ENCODE data around the gene WDR48.

The WDR48 gene

DNA sequence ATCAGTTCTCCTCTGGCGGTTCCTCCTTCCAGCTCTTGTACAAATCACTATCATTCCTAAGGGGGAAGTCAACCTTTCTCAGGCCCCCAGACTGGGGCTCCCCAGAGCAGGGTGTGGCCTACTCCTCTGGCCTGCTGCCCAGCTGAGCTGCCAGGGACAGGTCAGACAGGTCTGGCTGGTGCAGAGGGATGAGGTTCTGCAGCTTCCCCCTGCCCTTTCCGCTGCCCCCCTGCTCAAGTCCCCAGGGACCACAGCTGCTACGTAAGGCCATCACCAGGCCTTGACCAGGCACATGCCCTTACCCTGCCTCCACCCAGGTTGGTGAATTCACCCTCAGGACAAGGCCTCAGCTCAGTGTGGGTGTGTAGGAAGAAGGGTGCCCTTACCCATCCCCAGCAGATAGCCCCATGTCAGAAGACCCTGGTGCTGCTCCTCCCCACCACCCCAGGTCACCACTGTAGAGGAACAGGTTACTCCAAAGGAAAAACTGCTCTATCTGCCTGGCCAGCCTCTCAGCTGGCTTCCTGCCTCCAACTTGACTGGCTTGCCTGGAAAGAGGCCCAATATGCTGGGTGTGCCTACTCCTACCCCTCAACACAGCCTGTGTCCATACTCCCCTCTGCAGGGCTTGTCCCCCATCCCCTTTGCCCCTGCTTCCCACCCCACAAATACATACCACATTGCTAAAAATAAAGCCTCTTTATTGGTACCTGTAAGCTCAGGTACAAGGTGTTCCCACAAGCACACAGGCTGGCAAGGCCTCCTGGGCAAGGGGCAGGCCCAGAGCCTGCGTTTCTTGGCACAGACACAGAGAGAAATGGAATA, 89.6 kb downstream of the WDR48 start:
- DNase-seq (ENCODE audit: low read depth), result peak; percentile 44
- TF ChIP-seq, protein P1, sequence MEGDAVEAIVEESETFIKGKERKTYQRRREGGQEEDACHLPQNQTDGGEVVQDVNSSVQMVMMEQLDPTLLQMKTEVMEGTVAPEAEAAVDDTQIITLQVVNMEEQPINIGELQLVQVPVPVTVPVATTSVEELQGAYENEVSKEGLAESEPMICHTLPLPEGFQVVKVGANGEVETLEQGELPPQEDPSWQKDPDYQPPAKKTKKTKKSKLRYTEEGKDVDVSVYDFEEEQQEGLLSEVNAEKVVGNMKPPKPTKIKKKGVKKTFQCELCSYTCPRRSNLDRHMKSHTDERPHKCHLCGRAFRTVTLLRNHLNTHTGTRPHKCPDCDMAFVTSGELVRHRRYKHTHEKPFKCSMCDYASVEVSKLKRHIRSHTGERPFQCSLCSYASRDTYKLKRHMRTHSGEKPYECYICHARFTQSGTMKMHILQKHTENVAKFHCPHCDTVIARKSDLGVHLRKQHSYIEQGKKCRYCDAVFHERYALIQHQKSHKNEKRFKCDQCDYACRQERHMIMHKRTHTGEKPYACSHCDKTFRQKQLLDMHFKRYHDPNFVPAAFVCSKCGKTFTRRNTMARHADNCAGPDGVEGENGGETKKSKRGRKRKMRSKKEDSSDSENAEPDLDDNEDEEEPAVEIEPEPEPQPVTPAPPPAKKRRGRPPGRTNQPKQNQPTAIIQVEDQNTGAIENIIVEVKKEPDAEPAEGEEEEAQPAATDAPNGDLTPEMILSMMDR (IDR thresholded peaks at IDR 0.05; ENCODE audit: low read length, missing control alignments), result no peak
- no peak overlapping the region for H3K4me3 ChIP-seq (replicated peaks; ENCODE audit: low read depth, low read length)

DNA sequence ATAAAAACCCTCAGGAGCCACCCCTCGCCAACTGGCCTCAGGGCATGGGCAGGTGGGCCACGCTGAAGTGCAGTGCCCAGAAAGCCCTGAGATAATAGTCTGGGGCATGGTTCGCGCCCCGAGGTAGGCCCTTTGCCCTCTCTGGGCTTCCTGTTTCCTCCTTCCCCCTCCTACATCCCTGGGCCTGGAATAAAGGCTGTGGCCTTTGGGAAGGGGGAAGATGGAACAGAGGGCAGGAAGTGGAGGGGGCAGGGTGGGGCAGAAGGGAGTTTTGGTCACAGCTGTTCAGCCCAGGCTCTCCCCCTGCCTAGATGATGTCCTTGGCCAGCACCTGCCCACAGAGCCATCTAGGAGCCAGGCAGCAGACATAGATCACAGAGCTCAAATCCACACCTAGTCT, 90.3 kb downstream of the WDR48 start:
- H3K4me3 ChIP-seq (replicated peaks; ENCODE audit: low read depth, low read length), result no peak overlapping the region
- TF ChIP-seq, protein P1 (IDR thresholded peaks at IDR 0.05; ENCODE audit: low read length, missing control alignments), result no peak
- no peak for DNase-seq (ENCODE audit: low read depth)

DNA sequence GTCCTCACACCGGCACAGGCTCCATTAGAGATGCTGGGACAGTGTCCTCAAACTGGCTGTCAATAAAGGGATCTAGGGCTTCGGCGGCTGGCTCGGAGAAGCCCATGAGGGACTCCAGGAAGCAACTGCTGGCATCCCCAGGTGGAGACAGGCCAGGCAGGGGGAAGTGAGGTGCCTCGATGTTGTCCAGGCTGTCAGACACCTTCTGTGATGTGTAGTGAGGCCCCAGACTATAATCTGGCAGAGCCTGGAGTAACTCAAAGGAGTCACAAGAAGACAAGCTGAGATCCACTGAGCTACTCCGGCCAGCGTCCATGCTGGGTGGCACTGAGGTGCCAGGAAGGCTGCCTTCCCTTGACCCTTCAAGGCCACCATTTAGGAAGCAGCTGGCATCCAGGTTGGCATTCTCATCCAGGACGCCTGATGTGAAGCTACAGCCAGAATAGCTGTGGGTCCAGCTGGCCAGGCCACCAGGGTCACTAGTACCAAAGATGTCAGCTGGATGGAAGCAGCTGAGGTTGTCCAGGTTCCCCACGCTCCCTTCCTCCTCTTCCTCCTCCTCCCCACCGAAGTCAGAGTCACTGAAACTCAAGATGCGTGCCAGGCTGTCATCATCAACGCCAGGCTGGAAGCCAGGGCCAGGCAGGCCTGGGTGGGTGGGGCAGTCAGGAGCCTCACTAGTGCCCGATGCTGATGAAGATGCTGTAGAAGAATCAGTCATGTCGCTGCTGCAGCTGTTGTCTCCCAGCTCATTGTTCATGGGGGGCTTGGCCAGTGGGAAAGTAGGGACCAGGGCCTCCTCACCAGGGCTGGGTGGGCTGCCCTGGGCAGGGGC, 91.5 kb downstream of the WDR48 start:
- DNase-seq (ENCODE audit: low read depth), result no peak
- H3K4me3 ChIP-seq (replicated peaks; ENCODE audit: low read depth, low read length), result no peak overlapping the region
- TF ChIP-seq, protein P1 (IDR thresholded peaks at IDR 0.05; ENCODE audit: low read length, missing control alignments), result no peak

DNA sequence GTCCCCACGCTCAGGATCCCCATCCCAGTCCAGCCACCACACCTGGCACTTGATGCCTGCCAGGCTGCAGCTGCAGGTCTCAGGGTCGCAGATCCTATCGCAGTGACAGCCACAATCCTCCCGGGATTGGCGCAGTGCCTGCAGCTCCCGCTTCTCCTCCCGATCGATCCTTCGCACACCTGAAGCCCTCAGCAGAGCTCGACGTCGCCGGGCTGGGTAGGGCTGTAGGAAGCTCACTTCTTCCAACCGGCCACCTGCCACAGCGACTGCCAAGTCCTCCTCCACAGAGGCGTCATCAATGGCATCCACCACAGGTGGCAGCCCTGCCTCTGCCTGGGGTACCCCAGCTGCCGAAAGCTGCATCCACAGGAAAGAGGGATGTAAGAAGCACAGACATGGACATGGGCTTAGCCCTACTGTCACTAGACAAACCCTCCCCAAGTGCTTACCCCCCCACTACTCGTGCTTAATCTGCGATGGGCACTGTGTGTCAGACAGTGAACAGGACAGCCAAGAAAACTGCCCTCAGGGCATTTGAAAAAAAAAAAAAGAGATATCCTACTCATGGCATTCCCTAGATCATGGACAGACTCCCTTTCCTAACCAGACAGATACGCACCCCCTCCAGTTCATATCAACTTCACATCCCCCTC, 92.4 kb downstream of the WDR48 start:
- H3K4me3 ChIP-seq (replicated peaks; ENCODE audit: low read depth, low read length), result no peak overlapping the region
- TF ChIP-seq, protein P1 (IDR thresholded peaks at IDR 0.05; ENCODE audit: low read length, missing control alignments), result no peak
- DNase-seq (ENCODE audit: low read depth), result no peak

DNA sequence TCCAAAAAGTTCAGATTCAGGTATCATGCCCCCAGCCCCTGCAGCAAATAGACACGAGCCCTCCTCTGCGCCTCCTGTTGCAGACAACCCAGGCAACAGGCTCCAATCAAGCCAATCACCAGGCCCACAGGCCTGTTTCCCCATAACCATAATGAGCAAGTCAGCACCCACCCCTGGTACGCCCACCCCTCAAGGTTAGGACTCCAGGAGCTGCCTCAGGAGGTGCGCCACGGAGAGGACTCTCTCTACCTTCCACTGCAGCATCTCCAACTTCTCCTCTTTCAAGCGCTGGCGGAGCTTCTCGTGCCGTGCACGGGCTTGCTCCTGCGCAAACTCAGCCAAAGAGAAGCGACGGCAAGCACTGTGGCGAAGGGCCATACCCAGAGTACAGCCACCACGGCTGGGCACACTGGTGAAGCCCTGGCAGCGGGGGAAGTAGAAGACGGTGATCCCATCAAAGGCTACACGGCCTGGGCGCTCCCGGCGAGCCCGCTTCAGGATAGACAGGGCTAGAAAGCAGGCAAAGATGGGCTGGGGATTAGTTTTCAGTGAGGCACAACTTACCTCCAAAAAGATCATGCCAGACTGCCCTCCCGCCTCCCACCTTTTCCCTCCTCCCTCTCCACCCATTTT, 93.0 kb downstream of the WDR48 start:
- TF ChIP-seq, protein P1 (IDR thresholded peaks at IDR 0.05; ENCODE audit: low read length, missing control alignments), result no peak
- no peak for DNase-seq (ENCODE audit: low read depth)
- H3K4me3 ChIP-seq (replicated peaks; ENCODE audit: low read depth, low read length), result no peak overlapping the region

DNA sequence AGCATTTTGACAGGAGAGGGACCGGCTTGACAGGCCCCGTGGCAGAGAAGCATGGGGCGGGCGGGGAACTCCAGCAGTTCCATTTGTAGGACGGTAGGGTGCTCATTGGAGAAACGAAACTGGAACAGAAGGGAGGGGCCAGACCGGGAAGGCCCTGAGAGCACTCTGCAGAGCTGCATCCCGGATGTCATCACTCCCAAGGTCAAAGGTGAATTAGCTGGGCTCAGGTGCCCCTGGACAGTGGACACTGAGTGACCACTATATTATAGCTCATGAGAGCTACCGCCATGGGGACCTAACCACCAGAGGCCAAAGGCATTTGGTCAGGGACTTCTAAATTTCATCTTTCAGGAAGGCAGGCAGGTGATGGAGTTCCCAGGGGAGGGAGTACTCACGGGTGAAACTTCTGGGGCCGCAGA, 94.3 kb downstream of the WDR48 start:
- TF ChIP-seq, protein P1 (IDR thresholded peaks at IDR 0.05; ENCODE audit: low read length, missing control alignments), result no peak
- no peak for DNase-seq (ENCODE audit: low read depth)
- no peak overlapping the region for H3K4me3 ChIP-seq (replicated peaks; ENCODE audit: low read depth, low read length)

All from fibroblast of pulmonary artery (primary cell).